Choroid plexus epithelial cell (primary cell): Measurements from ENCODE around the gene LPAR3.

Experiments
- DNase-seq: peaks from one replicate; pipeline ENCODE4 v3.0.0-alpha.2; 2010; ENCODE audit warnings: low read depth
- H3K4me3 ChIP-seq: 2 replicates; pipeline ENCODE4 v1.5.1; 2011; ENCODE audit warnings: low read depth, mild to moderate bottlenecking, control low read depth, low read length, moderate library complexity
- CTCF ChIP-seq: conservative IDR thresholded peaks from 2 replicates; pipeline ENCODE4 v1.5.1; 2011; ENCODE audit warnings: low read depth, mild to moderate bottlenecking, control low read depth, inconsistent platforms, low read length, moderate library complexity

The LPAR3 gene

GRCh38 chr1:84884671-84885389 is 8.2 kb downstream of the LPAR3 start:
- TF ChIP-seq CTCF, result no peak
- DNase-seq, result no peak
- no peak overlapping the region for H3K4me3 ChIP-seq

DNA sequence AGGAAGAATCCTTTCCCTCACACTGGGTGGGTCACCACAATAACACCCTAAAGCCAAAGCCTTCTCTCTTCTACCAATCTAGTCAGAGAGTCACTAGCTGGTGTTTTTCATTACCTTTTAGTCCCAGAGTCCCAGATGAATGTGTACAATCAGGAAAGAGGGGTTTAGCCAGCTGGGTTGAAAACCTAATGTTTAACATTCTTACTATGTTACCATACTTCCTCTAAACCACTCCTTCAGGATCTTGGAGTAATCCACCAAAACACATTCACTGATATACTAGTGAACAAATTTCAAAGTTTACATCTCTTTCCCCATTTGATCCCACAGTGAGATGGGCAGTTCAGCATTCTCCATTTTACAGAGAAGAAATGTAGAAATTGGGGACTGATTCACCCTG is 9.7 kb downstream of the LPAR3 start:
- peak; percentile 35 for DNase-seq
- no peak overlapping the region for H3K4me3 ChIP-seq
- TF ChIP-seq CTCF, result no peak

DNA sequence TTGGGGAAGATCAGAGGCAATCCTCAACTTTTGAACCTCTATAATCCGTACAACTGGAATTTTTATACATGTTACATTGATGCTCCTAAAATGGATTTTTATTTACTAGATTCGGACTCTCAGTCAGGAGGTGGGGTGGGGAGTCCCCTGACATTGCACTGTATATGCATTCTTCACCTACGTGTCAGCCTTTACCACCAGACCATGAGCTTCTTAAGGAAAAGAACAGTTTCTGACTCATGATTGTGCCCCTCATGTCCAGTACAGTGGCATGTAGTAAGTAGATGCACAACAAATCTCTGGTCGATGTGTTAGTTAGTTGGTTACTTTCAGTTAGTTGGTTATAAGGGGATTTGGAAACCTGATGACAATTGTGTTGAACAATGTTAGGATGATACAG is 15.4 kb downstream of the LPAR3 start:
- peak; percentile 73 for DNase-seq
- H3K4me3 ChIP-seq, result no peak overlapping the region
- no peak for TF ChIP-seq CTCF

DNA sequence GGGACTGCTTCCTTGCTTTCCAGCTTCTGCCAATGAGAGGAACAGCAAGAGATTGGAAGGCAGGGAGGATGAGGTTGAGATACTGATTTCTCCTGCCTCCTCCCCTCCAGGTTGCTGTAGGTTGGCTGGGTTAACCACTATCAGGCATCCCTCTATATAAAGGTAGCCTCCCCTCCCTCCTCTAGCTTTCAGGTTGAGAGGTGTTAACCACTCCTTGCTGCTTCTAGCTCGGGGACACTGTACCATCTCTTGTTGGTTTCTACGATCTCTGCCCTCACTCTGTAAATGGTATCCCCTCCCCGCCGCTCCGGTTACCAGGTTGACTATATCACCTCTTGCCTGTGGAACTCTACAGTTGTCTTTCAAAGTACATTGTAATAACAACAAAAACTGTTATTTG is 16.7 kb downstream of the LPAR3 start:
- no peak for TF ChIP-seq CTCF
- H3K4me3 ChIP-seq, result no peak overlapping the region
- DNase-seq, result no peak

- TF ChIP-seq CTCF, result no peak
- no peak overlapping the region for H3K4me3 ChIP-seq
- no peak for DNase-seq
Measured at GRCh38 chr1:84873366-84873765, 19.6 kb downstream of the LPAR3 start.

DNA sequence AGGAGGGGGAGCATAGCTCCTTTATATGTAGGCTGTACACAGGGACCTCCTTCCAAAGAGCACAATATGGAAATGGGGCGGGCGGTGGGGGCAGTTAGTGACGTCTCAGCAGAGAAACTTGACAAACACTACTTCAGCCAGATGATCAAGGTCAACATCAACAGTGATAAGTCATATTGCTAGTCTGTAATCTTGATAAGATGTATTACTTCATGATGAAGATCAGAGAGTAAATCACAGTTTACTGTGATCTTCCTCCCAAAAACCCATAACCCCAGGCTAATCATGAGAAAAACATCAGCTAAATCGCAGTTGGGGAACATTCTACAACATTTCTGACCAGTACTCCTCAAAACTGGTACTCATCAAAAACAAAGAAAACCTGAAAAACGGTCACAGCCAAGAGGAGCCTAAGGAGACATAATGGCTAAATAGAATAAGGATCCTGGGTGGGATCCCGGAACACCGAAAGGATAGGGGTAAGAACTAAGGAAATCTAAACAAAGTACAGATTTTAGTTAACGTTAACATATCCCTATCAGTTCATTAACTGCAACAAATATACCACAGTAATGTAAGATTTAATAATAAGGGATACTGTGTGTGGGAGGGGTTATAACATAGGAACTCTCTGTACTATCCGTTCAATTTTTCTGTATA is 20.2 kb downstream of the LPAR3 start:
- H3K4me3 ChIP-seq, result no peak overlapping the region
- DNase-seq, result no peak
- TF ChIP-seq CTCF, result no peak

DNA sequence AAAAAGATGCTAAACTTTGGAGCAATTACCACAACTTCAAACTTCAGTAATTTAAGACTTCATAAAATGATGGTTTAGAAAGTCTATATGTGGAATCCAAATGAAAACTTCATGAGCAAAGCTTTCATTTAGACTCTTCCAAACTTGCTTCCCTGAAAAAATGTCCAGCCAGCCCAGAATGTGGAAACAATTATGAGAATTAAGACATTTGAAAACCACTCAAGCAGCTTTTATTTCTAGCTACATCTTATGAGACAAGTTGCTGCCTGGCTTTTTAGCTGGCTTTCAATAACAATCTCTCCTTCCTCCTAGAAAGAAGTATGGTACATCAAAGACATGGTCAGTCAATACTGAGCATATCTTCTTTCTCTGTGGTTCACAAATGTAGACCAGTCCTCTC is 21.8 kb downstream of the LPAR3 start:
- DNase-seq, result no peak
- no peak overlapping the region for H3K4me3 ChIP-seq
- no peak for TF ChIP-seq CTCF
